Stimulated activated CD8-positive, alpha-beta memory T cell treated with anti-CD3 and anti-CD28 coated beads, Interleukin-2, amount 100 ng/mL, for 1 hour (primary cell): ENCODE results near the gene OSBPL6.
A peak's percentile ranks its signal among the peaks of the same experiment; 100 is the strongest.
"Not testable (repeated sequence)": the region's sequence is repeated elsewhere in the genome, so short reads cannot be mapped to it uniquely, and the experiment has no call there.

Experiments used
- DNase-seq, 2 donors: peaks; one replicate each; pipeline ENCODE4 v3.0.0-alpha.2; 2020; ENCODE audit warnings: low read depth in 2 of 2

Gene OSBPL6

DNA sequence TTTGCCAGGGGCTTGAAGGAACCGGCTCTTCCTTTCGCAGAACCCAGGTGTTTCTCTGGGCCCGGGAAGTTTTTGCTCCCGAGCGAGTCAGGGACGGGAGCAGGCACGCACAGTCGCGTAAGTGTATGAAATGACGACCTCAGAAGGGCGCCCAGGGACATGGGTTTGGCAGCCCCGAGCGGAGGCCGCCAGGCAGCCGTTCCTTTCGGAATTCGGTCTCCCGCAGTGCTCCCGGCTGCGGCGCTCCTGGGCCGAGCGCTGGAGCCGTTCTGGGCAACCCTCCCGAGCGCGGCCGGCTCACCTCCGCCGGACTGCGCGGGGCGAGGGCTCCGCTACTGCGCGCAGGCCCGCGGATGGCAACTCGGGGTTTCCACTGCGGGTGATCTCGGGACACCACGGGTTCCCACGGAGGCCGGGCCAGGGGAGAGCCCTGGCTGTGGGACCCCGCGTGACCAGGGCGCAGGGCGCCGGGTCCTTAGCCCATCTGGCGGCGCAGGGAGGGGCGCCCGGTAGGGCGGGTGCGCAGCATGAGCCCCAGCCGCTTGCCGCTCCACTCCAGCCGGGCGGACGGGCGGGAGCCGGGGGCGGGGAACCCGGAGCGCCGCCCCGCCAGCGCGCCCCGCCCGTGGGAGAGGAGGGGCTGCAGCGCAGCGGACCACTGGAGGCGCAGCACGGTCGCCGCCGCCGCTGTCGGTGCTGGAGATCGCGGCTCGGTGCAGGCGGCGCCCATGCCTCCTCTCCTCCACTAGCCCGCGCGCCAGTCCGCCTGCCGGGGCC is at the start of gene OSBPL6:
TSS of gene OSBPL6 (plus strand) at position 690 of the 777 bp plus-strand sequence. CDS start 111,673 bp downstream, outside the sequence.
- DNase-seq = peak in 1 of 2 donors; percentile 10

DNA sequence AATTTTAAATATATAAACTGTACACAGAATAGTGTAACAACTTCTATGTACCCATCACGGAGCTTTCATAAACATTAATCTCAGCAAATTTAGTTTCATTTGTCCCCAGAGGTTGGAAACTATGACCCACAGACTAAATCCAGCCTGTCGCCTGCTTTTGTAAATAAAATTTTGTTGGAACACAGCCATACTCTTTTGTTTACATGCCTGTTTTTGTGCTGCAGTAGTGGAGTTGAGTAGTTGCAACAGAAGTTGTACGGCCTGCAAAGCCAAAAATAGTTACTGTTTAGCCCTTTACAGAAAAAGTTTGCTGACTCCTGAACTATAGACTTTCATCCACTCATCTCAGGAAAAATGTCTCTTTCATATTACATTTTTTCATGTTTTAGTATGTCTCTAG is 42.3 kb upstream of the OSBPL6 start:
- no peak for DNase-seq

GRCh38 chr2:178152542-178152941 is 41.8 kb upstream of the OSBPL6 start:
- DNase-seq = no peak

DNA sequence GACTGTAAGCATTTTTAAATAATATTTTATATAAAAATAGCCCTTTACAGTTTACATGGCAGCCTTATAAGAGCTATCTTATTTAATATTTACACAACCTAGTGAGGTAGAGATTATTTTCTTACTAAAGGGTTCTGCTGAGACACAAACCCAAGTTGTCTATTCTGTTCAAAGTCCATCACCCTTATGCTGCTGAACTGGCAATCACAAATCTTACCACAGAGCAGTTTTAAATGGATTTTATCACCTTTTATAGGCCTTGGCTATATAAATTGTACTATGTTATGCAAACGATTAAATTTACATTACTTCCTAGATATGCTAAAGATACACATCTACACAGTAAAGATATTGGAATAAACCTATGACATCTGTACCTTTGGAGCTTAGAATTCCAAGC is 41.3 kb upstream of the OSBPL6 start:
- DNase-seq = no peak

DNA sequence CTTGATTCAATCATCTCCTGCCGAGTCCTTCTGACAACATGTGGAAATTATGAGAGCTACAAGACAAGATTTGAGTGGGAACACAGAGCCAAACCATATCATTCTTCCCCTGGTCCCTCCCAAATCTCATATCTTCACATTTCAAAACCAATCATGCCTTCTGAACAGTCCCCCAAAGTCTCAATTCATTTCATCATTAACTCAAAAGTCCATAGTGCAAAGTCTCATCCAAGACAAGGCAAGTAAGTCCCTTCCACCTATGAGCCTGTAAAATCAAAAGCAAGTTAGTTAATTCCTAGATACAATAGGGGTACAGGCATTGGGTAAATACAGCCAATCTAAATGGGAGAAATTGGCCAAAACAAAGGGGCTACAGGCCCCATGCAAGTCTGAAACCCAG is 40.4 kb upstream of the OSBPL6 start:
- not testable (repeated sequence) for DNase-seq

DNA sequence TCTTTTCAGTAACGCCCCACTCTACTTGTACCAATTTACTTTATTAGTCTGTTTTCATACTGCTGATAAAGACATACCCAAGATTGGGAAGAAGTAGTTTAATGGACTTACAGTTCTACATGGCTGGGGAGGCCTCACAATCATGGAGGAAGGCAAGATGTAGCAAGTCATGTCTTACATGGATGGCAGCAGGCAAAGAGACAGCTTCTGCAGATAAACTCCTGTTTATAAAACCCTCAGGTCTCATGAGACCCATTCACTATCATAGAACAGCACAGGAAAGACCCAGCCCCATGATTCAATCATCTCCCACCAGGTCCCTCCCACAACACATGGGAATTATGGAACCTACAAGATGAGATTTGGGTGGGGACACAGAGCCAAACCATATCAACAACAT is 38.8 kb upstream of the OSBPL6 start:
- no peak for DNase-seq

DNA sequence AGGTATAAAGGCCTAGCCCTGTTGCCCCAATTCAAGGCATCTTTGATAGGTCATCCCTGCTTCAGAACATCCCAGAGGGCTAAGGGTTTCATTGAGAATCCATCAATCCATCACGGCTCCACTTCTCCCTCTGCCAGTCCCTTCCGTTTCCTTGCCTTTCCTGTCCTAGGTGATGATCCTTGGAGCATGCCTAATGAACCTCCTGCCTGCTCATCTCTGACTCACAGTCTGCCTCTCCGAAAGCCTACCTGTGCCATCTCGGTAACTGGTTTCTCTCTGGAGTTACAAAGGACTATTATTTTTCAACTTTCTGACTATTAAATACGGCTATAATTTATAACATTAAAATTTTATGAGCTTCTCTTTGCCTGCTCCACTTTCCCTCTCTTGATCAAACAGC is 36.7 kb upstream of the OSBPL6 start:
- no peak for DNase-seq

- DNase-seq = no peak
These were observed 34.3 kb upstream of the OSBPL6 start for GRCh38 chr2:178159966-178160365.

DNA sequence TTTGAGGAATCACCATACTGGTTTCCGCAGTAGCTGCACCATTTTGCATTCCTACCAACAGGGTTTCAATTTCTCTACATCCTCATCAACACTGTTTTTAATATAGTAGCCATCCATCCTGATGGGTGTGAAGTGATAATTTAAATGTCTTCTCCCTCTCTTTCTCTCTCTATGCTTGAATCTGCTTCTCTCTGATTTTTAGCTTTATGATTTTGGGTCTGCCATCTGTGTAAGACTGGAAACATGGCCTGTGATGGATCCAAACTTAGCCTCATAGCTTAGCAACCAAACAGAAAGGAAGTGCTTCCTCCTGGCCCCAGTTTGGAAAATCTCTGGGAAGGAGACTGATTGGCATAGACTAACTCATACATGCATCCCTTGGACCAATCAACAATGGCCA is 33.7 kb upstream of the OSBPL6 start:
- DNase-seq = no peak

DNA sequence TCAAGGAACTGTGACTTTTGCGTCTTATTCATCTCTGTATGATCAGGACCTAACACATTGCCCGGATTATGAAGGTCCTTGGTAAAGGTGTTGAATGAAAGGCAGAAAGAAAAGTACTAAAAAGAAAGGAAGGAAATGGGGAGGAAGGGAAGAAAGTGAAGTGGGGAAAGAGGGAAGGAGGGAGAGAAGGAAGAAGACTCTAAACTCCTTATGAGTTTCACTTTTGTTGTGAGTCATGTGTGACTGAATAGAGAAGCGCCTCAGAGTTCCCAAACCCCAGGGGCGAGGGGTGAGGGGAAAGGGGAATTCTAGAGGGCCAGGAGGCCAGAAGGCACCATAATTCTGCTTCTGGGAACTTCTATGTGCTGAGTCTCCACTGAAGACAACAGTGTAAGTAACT is 30.9 kb upstream of the OSBPL6 start:
- DNase-seq = no peak

GRCh38 chr2:178163911-178164310 is 30.4 kb upstream of the OSBPL6 start:
- no peak for DNase-seq

DNA sequence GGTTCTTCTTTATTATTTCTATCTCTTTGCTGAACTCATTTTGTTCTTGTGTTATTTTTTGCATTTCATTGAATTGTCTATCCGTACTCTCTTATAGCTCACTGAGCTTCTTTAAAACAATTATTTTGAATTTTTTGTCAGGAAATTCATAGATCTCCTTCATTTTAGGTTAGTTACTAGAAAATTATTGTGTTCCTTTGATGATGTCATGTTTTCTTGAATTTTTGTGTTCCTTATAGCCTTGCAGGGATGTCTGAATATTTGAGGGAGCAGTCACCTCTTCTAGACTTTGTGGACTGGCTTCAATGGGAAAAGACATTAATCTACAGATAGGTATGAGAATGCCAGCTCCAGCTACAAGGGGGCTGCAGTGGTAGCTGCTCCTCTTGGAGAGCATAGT is 20.7 kb upstream of the OSBPL6 start:
- DNase-seq = no peak

GRCh38 chr2:178177066-178177679 is 17.1 kb upstream of the OSBPL6 start:
- DNase-seq = no peak

DNA sequence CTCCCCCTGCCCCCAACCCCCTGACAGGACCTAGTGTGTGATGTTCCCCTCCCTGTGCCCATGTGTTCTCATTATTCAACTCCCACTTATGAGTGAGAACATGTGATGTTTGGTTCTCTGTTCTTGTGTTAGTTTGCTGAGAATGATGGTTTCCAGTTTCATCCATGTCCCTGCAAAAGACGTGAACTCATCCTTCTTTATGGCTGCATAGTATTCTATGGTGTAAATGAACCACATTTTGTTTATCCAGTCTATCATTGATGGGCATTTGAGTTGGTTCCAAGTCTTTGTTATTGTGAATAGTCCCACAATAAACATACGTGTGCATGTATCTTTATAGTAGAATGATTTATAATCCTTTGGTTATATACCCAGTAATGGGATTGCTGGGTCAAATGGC is 13.7 kb upstream of the OSBPL6 start:
- DNase-seq = not testable (repeated sequence)

DNA sequence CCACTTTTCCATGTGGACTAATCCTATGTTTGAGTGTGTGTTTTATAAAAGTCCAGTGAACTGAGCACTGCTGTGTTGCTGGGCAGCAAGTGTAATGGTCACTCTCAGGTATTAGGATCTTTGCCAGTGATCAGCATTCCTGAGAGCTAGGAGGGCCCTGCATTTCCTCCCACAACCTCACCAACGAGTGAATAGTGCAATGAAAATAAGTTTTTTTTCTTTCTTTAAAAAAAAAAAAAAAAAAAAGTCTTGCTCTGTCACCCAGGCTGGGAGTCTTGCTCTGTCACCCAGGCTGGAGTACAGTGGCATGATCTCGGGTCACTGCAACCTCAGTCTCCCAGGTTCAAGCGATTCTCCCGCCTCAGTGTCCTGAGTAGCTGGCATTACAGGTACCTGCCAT is 6.5 kb upstream of the OSBPL6 start:
- no peak for DNase-seq

GRCh38 chr2:178188466-178188865 is 5.8 kb upstream of the OSBPL6 start:
- DNase-seq = no peak

DNA sequence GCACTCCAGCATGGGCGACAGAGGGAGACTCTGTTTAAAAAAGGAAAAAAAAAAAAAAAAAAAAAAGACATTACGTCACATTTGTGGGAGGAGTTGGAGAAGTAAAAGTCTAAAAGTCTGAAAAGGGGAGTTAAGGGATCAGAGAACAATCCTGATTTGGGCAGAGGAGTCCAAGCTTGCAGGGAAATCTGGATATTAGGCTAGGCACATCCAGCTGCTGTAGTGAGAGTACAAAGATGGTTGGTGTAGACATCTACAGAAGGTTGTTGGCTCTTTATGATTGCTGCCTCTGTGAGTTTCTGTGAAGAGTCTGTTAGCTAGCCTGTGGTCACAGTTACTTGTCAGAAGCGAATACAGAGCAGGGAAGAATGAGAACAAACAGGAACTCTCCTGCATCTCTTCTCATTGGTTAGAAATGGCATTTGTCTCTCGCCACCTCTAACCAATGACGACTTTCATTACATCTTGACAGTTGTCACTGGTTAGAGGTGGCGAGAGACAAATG is 3.3 kb upstream of the OSBPL6 start:
- no peak for DNase-seq

- DNase-seq = no peak
These were observed 2.8 kb upstream of the OSBPL6 start for GRCh38 chr2:178191511-178191910.

DNA sequence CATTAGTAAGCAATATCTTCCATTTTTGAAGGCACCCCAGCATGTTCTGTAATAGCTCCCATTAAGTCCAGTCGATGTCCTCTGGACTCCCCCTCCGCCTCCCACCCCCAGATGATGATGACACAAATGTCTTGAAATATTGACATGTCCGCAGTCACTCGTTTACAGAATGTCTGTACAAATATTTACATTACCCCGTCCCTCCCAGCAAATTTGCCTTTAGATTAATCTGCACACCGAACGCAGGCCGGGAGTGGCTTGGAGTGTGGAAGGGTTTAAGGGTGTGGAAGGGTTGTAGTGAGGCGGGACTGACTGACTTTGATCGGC is 853 bp upstream of the OSBPL6 start:
- DNase-seq = no peak

- no peak for DNase-seq
These were observed 483 bp downstream of the OSBPL6 start for GRCh38 chr2:178194600-178195389.

GRCh38 chr2:178195390-178196166 is 1.3 kb downstream of the OSBPL6 start:
- DNase-seq = no peak

DNA sequence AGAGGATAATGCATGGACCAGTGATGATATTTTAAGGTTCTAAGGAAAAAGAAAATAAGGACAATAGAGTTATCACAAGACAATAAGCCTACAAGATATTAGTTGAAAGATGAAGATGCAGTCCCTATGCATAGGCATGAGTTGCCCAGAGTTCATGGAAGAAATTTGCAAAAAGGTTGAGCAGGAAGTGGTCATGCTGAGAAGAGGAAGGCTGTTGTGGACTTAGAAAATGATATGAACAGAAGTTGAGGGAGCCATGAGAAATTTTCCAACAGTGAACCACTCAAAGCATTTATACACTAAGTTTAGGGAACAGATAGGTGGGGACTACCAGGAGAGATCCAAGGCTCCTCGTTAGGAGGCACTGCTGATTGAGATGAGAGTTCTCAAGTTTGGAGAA is 3.5 kb downstream of the OSBPL6 start:
- no peak for DNase-seq
